WTC11 (cell line): ENCODE measurements around the gene KRT24.

Source experiments
- AFF4 ChIP-seq: sonication (generic); formaldehyde crosslinking; IDR thresholded peaks from 2 replicates; pipeline ENCODE4 v1.8.1; 2023; ENCODE audit warnings: mild to moderate bottlenecking, missing genetic modification reagents, borderline replicate concordance
- ATF3 ChIP-seq: sonication (generic); formaldehyde crosslinking; conservative IDR thresholded peaks from 2 replicates; pipeline ENCODE4 v1.8.1; 2022; ENCODE audit warnings: mild to moderate bottlenecking, missing genetic modification reagents
- CREB1 ChIP-seq: sonication (generic); formaldehyde crosslinking; IDR thresholded peaks from 2 replicates; pipeline ENCODE4 v1.8.0; 2023; ENCODE audit warnings: mild to moderate bottlenecking, missing genetic modification reagents
- ETV6 ChIP-seq: sonication (generic); formaldehyde crosslinking; IDR thresholded peaks from 2 replicates; pipeline ENCODE4 v1.8.1; 2022; ENCODE audit warnings: mild to moderate bottlenecking, missing genetic modification reagents
- FOXK1 ChIP-seq: sonication (generic); formaldehyde crosslinking; IDR thresholded peaks from 2 replicates; pipeline ENCODE4 v1.8.0; 2022; ENCODE audit warnings: mild to moderate bottlenecking, moderate library complexity, missing genetic modification reagents
- IRF1 ChIP-seq: sonication (generic); formaldehyde crosslinking; IDR thresholded peaks from 2 replicates; pipeline ENCODE4 v1.8.0; 2023; ENCODE audit warnings: missing genetic modification reagents
- KAT7 ChIP-seq: sonication (generic); formaldehyde crosslinking; IDR thresholded peaks from 2 replicates; pipeline ENCODE4 v1.8.1; 2023; ENCODE audit warnings: missing genetic modification reagents, mild to moderate bottlenecking, borderline replicate concordance
- TEAD1 ChIP-seq: sonication (generic); formaldehyde crosslinking; IDR thresholded peaks from 2 replicates; pipeline ENCODE4 v1.8.0; 2022; ENCODE audit warnings: mild to moderate bottlenecking, missing genetic modification reagents
- TF ChIP-seq, protein P1 (sequence below): fragments of 200-600 bp; IDR thresholded peaks from 2 replicates; pipeline ENCODE4 v1.8.0; 2022; ENCODE audit warnings: antibody characterized with exemption
- TF ChIP-seq, protein P2 (sequence below): sonication (generic); formaldehyde crosslinking; IDR thresholded peaks from 2 replicates; pipeline ENCODE4 v1.8.1; 2022; ENCODE audit warnings: low read depth, missing genetic modification reagents, borderline replicate concordance
- TF ChIP-seq, protein P3 (sequence below): fragments of 250-450 bp; sonication (Bioruptor Pico); IDR thresholded peaks from 2 replicates; pipeline ENCODE4 v1.9.0; 2021; ENCODE audit warnings: mild to moderate bottlenecking
- TF ChIP-seq, protein P4 (sequence below): sonication (generic); formaldehyde crosslinking; IDR thresholded peaks from 2 replicates; pipeline ENCODE4 v1.8.1; 2023; ENCODE audit warnings: mild to moderate bottlenecking, missing genetic modification reagents, moderate library complexity

GRCh38 chr17:40659911-40660310 lies 43.6 kb downstream of the KRT24 start:
- TF ChIP-seq, protein P1, sequence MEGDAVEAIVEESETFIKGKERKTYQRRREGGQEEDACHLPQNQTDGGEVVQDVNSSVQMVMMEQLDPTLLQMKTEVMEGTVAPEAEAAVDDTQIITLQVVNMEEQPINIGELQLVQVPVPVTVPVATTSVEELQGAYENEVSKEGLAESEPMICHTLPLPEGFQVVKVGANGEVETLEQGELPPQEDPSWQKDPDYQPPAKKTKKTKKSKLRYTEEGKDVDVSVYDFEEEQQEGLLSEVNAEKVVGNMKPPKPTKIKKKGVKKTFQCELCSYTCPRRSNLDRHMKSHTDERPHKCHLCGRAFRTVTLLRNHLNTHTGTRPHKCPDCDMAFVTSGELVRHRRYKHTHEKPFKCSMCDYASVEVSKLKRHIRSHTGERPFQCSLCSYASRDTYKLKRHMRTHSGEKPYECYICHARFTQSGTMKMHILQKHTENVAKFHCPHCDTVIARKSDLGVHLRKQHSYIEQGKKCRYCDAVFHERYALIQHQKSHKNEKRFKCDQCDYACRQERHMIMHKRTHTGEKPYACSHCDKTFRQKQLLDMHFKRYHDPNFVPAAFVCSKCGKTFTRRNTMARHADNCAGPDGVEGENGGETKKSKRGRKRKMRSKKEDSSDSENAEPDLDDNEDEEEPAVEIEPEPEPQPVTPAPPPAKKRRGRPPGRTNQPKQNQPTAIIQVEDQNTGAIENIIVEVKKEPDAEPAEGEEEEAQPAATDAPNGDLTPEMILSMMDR: no peak
- TF ChIP-seq, protein P2, sequence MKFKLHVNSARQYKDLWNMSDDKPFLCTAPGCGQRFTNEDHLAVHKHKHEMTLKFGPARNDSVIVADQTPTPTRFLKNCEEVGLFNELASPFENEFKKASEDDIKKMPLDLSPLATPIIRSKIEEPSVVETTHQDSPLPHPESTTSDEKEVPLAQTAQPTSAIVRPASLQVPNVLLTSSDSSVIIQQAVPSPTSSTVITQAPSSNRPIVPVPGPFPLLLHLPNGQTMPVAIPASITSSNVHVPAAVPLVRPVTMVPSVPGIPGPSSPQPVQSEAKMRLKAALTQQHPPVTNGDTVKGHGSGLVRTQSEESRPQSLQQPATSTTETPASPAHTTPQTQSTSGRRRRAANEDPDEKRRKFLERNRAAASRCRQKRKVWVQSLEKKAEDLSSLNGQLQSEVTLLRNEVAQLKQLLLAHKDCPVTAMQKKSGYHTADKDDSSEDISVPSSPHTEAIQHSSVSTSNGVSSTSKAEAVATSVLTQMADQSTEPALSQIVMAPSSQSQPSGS: no peak
- TF ChIP-seq FOXK1 (CRISPR knock-in tag) (no peak), AFF4 (CRISPR knock-in tag) (no peak), ATF3 (CRISPR knock-in tag) (no peak), CREB1 (no peak), ETV6 (CRISPR knock-in tag) (no peak), KAT7 (no peak), TEAD1 (CRISPR knock-in tag) (no peak), IRF1 (CRISPR knock-in tag) (no peak)
- TF ChIP-seq, protein P3, sequence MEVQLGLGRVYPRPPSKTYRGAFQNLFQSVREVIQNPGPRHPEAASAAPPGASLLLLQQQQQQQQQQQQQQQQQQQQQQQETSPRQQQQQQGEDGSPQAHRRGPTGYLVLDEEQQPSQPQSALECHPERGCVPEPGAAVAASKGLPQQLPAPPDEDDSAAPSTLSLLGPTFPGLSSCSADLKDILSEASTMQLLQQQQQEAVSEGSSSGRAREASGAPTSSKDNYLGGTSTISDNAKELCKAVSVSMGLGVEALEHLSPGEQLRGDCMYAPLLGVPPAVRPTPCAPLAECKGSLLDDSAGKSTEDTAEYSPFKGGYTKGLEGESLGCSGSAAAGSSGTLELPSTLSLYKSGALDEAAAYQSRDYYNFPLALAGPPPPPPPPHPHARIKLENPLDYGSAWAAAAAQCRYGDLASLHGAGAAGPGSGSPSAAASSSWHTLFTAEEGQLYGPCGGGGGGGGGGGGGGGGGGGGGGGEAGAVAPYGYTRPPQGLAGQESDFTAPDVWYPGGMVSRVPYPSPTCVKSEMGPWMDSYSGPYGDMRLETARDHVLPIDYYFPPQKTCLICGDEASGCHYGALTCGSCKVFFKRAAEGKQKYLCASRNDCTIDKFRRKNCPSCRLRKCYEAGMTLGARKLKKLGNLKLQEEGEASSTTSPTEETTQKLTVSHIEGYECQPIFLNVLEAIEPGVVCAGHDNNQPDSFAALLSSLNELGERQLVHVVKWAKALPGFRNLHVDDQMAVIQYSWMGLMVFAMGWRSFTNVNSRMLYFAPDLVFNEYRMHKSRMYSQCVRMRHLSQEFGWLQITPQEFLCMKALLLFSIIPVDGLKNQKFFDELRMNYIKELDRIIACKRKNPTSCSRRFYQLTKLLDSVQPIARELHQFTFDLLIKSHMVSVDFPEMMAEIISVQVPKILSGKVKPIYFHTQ (CRISPR knock-in tag): no peak
- TF ChIP-seq, protein P4, sequence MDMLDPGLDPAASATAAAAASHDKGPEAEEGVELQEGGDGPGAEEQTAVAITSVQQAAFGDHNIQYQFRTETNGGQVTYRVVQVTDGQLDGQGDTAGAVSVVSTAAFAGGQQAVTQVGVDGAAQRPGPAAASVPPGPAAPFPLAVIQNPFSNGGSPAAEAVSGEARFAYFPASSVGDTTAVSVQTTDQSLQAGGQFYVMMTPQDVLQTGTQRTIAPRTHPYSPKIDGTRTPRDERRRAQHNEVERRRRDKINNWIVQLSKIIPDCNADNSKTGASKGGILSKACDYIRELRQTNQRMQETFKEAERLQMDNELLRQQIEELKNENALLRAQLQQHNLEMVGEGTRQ (CRISPR knock-in tag): no peak
